Measurements from ENCODE around the gene MYOG.

DNA sequence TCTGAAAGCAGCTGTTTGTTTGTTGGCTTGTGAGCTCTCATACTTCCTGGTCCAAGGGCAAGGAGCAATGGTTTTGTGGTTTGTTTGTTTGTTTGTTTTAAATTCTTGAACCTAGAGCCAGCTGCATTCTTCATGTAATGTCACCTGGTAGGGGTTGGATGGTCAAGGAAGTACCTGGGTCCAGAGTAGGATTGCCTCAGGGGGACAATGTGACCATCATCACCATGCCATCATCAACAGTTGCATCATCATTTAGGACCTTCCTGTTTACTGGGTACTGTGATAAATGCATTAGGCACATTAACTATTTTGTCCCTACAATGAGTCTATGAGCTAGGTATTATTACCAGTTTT, 14.7 kb upstream of the MYOG start:
- TF ChIP-seq, protein P1, sequence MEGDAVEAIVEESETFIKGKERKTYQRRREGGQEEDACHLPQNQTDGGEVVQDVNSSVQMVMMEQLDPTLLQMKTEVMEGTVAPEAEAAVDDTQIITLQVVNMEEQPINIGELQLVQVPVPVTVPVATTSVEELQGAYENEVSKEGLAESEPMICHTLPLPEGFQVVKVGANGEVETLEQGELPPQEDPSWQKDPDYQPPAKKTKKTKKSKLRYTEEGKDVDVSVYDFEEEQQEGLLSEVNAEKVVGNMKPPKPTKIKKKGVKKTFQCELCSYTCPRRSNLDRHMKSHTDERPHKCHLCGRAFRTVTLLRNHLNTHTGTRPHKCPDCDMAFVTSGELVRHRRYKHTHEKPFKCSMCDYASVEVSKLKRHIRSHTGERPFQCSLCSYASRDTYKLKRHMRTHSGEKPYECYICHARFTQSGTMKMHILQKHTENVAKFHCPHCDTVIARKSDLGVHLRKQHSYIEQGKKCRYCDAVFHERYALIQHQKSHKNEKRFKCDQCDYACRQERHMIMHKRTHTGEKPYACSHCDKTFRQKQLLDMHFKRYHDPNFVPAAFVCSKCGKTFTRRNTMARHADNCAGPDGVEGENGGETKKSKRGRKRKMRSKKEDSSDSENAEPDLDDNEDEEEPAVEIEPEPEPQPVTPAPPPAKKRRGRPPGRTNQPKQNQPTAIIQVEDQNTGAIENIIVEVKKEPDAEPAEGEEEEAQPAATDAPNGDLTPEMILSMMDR (IDR thresholded peaks at IDR 0.05; ENCODE audit: poor library complexity): no peak
- no peak for TF ChIP-seq EZH2phosphoT487 (IDR thresholded peaks at IDR 0.05; ENCODE audit: low read depth, severe bottlenecking, unreplicated experiment)
